ENCODE measurements around the gene PRUNE2.

Gene PRUNE2

DNA sequence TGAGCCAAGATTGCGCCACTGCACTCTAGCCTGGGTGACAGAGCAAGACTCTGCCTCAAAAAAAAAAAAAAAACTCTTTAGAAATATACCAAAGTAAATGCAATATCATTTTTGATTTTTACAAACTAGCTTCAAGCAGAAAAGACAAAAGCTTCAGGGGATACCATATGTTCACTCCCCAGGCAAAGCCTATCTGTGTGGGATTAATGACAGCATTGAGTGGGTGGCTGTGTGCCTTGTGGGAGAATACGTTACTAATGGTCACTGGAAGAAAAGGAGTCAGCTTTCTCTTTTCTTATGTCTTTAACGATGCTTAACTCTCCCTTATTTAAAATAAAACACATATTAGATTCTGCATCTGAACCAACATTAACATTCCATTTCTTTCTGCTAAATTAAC lies 139.8 kb downstream of the PRUNE2 start:
- POLR2A ChIA-PET, result no interaction called here
- no peak for DNase-seq (ENCODE audit: low read depth, low spot score)
- CTCF ChIA-PET, result interaction anchor here (1.8 to 2.5 kb wide), 3 partner anchors 9 to 231 kb away, joined by 5 to 15 read pairs (median 6); no protein-coding TSS in a partner anchor
- TF ChIP-seq, protein P1, sequence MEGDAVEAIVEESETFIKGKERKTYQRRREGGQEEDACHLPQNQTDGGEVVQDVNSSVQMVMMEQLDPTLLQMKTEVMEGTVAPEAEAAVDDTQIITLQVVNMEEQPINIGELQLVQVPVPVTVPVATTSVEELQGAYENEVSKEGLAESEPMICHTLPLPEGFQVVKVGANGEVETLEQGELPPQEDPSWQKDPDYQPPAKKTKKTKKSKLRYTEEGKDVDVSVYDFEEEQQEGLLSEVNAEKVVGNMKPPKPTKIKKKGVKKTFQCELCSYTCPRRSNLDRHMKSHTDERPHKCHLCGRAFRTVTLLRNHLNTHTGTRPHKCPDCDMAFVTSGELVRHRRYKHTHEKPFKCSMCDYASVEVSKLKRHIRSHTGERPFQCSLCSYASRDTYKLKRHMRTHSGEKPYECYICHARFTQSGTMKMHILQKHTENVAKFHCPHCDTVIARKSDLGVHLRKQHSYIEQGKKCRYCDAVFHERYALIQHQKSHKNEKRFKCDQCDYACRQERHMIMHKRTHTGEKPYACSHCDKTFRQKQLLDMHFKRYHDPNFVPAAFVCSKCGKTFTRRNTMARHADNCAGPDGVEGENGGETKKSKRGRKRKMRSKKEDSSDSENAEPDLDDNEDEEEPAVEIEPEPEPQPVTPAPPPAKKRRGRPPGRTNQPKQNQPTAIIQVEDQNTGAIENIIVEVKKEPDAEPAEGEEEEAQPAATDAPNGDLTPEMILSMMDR (IDR thresholded peaks at IDR 0.05; ENCODE audit: insufficient read depth, low read length, missing control alignments), result no peak
- no peak overlapping the region for H3K4me3 ChIP-seq (ENCODE audit: low read depth, low read length)

DNA sequence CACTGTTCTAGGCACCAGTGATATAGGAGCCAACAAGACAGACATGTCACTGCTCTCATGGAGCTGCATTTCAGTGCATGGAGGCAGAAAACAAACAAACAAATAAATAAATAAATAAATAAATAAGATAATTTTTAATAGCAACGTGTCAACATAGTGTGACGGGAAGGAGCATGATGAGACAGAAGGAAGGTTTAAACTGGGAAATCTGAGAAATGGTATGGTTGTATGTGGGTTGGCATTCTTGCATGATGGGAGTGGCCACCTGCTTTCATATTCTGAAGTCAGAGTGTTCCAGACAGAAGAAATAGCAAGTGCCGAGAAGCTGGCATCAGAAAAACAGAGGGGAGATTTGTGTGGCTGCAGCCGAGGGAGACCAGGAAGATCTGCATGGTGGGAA lies 141.8 kb downstream of the PRUNE2 start, which contains the start of gene PCA3:
PCA3 (plus strand) TSS at position 301 of the 400 bp plus-strand sequence.
- ChIA-PET POLR2A (no interaction called here), CTCF (interaction anchor here (1.4 to 2.5 kb wide), 4 partner anchors 8 to 233 kb away, joined by 4 to 15 read pairs (median 5); no protein-coding TSS in a partner anchor)
- no peak within 1 kb of the TSS for H3K4me3 ChIP-seq (ENCODE audit: low read depth, low read length)
- no peak for DNase-seq (ENCODE audit: low read depth, low spot score)
- TF ChIP-seq, protein P1 (IDR thresholded peaks at IDR 0.05; ENCODE audit: insufficient read depth, low read length, missing control alignments), result no peak

DNA sequence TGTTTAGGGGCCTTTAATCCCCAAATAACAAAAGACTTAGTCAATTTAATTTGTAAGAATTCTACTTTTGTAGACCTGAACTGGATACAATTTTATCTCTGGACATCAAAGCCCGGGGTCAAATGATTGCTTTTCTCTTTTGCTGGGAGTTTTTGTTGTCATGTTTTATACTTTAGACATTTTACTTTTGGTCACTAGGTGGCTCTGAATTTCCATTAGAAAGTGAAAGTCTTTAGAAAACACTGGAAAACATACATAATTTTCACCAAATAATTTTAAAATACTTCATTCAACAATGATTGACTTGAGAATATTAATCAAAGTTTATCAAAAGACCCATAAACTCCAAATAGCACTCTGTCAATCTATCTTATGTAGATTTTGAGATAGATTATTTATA lies 144.5 kb downstream of the PRUNE2 start:
- CTCF ChIA-PET, result interaction anchor here (0.8 to 4.7 kb wide), 5 partner anchors 50 to 390 kb away, joined by 3 to 26 read pairs (median 5); no protein-coding TSS in a partner anchor
- no peak overlapping the region for H3K4me3 ChIP-seq (ENCODE audit: low read depth, low read length)
- POLR2A ChIA-PET, result no interaction called here
- DNase-seq (ENCODE audit: low read depth, low spot score), result no peak
- TF ChIP-seq, protein P1 (IDR thresholded peaks at IDR 0.05; ENCODE audit: insufficient read depth, low read length, missing control alignments), result peak; percentile 11

- ChIA-PET POLR2A (no interaction called here), CTCF (interaction anchor here (1.5 to 4.7 kb wide), 2 partner anchors 237 to 391 kb away, joined by 6 to 26 read pairs; no protein-coding TSS in a partner anchor)
- H3K4me3 ChIP-seq (ENCODE audit: low read depth, low read length), result no peak overlapping the region
- TF ChIP-seq, protein P1 (IDR thresholded peaks at IDR 0.05; ENCODE audit: insufficient read depth, low read length, missing control alignments), result no peak
- DNase-seq (ENCODE audit: low read depth, low spot score), result no peak
Measured at GRCh38 chr9:76759732-76760131, 146.2 kb downstream of the PRUNE2 start.

DNA sequence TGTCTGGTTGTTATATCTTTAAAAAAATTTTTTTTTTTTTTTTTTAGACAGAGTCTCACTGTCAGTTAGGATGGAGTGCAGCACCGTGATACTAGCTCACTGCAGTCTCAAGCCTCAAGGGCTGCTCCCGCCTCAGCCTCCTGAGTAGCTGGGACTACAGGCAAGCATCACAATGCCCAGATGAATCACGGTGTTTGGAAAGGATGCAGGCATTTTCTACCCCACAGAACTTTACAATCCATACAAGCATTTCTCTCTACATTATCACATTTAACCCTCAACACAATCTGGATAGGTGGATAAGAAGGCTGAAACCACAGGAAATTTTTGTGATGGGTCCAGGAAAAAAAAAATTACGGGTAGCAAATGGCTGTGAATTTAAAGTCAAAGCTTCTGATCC lies 147.4 kb downstream of the PRUNE2 start:
- no peak for DNase-seq (ENCODE audit: low read depth, low spot score)
- TF ChIP-seq, protein P1 (IDR thresholded peaks at IDR 0.05; ENCODE audit: insufficient read depth, low read length, missing control alignments), result no peak
- no peak overlapping the region for H3K4me3 ChIP-seq (ENCODE audit: low read depth, low read length)
- ChIA-PET POLR2A (no interaction called here), CTCF (interaction anchor here (1.0 to 3.9 kb wide), 4 partner anchors 7 to 393 kb away, joined by 3 to 15 read pairs (median 8); partner anchors contain the start of gene PCA3)

DNA sequence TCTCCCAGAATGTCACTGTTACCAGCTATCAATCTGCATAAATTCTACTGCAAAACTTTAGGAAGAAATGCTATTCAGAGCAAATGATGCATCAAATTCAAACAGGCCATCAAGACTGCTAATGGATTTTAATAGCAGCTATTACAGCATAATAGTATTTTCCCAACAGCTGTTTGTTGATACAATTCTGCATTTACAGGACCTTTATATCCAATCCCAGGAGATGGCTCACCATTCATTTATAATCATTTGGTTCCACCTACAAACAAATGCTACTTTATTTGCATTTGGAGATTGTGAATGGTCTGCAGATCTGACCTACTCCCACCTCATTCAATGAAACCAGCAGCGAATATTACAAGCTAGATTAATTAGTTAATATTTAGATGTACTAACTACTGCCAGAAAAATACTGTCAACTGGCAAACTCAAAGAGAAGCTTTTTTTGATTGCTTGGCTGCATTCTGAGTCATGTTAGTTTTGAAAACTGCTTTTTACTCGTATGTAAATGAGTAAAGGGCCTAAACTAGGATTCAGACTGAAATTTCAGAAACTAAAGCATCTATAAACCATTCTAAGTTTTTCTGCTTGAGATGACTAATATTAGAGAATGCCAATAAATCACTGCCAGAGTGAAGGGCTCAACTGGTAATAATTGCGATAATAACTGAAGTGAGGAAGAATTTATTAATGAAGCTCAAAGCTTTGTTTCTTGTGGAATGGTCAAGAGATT lies 148.8 kb downstream of the PRUNE2 start:
- TF ChIP-seq, protein P1 (IDR thresholded peaks at IDR 0.05; ENCODE audit: insufficient read depth, low read length, missing control alignments), result no peak
- ChIA-PET CTCF (interaction anchor here (1.1 to 4.3 kb wide), 9 partner anchors 8 to 395 kb away, joined by 3 to 21 read pairs (median 9); partner anchors contain the start of gene PCA3), POLR2A (no interaction called here)
- no peak overlapping the region for H3K4me3 ChIP-seq (ENCODE audit: low read depth, low read length)
- no peak for DNase-seq (ENCODE audit: low read depth, low spot score)

Measured in AG04449 (cell line).